Tibial nerve (tissue), 4 donors: ENCODE measurements around the gene EEF1B2.

Source experiments
- CTCF ChIP-seq, 5 experiments: fragments of 200-600 bp in 3 of 5; fragments of 450-650 bp in 2 of 5; sonication (generic) in 3 of 5; IDR thresholded peaks; one replicate each; pipeline ENCODE4 v1.5.1; 2016 to 2019; ENCODE audit warnings: antibody characterized with exemption in 5 of 5, mild to moderate bottlenecking in 3 of 5, moderate library complexity in 2 of 5
- EP300 ChIP-seq, 2 donors: sonication (generic); formaldehyde crosslinking; IDR thresholded peaks; one replicate each; pipeline ENCODE4 v1.6.1; 2017; ENCODE audit warnings: antibody characterized with exemption in 2 of 2, mild to moderate bottlenecking in 1 of 2
- POLR2A ChIP-seq, 2 donors: fragments of 450-650 bp; IDR thresholded peaks; one replicate each; pipeline ENCODE4 v1.6.1; 2017; ENCODE audit warnings: antibody characterized with exemption in 2 of 2, mild to moderate bottlenecking in 2 of 2, moderate library complexity in 2 of 2

- TF ChIP-seq POLR2A (IDR thresholded peaks at IDR 0.05) (no peak), CTCF (IDR thresholded peaks at IDR 0.05) (no peak), EP300 (IDR thresholded peaks at IDR 0.05) (no peak)
These were observed 41.6 kb downstream of the EEF1B2 start for GRCh38 chr2:206201075-206201848.
